GM11168 (cell line): ENCODE measurements around the gene HNRNPL.

Experiments used
- in situ Hi-C: fragments of 300-500 bp; cut with MboI; formaldehyde crosslinking; loops from one replicate; pipeline ENCODE4 v1.12.0; 2022; ENCODE audit warnings: low sequenced_read_pairs; ENCODE audit not compliant: unreplicated experiment

Gene HNRNPL

GRCh38 chr19:38848299-38849146 is 1.3 kb downstream of the HNRNPL start:
- in situ Hi-C loops, result no loop called here

DNA sequence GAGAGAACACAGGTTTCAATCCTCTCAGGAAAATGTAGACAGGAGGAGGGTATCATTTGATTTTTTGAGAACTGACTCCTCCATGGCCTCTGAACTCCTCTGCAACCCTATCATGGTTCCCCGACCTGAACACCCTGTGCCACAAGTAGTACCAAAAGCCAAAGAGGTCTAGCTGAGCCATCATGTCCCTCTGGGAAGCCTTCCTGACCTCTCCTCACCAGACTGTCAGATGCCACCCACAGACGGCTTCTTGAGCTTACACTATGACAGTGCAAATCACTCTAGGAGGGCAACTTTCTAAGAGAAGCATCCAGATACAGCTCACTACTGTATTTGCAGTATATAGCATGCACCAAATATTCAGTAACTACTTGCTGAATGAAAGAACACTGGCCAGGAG is 3.7 kb downstream of the HNRNPL start:
- in situ Hi-C loops, result no loop called here

- in situ Hi-C loops, result no loop called here
These were observed 4.3 kb downstream of the HNRNPL start for GRCh38 chr19:38845374-38846024.

DNA sequence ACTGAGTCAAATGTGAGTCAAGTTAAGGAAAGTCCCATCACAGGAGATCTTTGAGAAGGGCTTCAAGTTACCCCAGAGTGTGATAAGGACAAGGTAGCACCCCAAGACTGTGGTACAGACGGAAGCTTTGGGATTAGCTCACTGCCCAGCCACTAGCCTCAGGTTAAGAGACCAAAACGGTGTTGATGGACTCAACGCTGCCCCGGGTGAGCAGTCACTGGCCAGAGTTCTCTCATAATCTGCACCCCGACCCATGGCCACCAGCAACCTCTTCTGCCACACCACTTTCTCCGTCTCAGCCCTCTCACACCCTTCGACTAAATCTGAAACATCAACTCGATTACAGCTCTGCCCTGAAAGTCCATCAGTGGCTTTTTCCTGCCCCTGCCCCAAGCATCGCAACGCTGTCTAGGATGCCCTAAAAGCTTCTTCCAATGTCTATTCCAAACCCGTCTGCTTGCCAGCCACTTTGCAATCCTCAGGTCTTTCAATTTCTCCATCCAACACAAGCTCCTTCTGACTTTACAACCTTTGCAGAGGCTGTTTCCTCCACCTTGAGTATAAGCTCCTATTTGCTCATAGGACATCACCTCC is 5.6 kb downstream of the HNRNPL start:
- in situ Hi-C loops, result no loop called here

- in situ Hi-C loops, result no loop called here
These were observed 6.5 kb downstream of the HNRNPL start for GRCh38 chr19:38843175-38843758.

- in situ Hi-C loops, result no loop called here
These were observed 7.2 kb downstream of the HNRNPL start for GRCh38 chr19:38842439-38843174.

GRCh38 chr19:38841787-38842438 is 7.9 kb downstream of the HNRNPL start:
- in situ Hi-C loops, result no loop called here

DNA sequence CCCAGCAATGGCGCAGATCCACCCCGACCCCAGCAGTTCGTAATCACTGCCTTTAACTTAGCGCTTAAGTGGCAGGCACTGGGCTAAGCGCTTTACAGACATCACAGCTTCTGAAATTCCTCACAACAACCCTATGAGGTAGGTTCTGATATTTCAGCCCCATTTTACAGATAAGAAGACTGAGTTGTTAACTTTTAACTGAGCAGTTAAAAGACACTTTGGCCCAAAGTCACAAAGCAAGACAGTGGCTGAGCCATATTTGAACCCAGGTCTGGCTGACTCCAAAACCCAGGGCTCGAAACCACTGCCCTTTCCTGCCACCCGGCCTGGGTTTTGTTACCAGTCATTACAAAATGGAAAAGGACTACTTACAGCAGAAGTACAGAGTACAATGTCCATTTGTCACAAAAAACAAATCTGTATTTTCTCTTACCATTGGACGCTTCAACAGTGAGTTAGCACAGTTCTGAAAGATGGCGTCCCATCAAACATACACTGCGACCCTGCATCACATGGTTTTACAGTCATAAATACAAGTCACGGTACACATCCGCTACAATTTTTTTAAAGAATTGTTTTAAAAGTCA is 8.5 kb downstream of the HNRNPL start:
- in situ Hi-C loops, result no loop called here

DNA sequence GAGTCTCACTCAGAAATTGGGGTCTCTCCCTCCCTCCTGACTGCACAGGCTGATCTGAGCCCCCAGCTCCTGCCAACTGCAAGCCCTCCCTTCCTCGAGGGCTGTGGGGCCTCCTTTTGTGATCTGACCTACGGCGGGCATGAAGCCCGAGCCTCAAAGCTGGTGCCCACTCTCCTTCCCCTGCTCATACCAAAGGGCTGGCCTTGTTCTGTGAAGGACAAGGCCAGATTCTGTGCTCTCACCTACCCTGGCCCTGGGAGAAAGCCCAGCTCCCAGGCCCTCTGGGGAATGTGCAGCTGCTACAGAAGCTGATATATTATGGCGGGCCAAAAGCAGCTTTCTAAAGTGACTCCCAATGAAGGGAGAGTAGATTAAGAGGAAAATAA is 9.2 kb downstream of the HNRNPL start:
- in situ Hi-C loops, result no loop called here

DNA sequence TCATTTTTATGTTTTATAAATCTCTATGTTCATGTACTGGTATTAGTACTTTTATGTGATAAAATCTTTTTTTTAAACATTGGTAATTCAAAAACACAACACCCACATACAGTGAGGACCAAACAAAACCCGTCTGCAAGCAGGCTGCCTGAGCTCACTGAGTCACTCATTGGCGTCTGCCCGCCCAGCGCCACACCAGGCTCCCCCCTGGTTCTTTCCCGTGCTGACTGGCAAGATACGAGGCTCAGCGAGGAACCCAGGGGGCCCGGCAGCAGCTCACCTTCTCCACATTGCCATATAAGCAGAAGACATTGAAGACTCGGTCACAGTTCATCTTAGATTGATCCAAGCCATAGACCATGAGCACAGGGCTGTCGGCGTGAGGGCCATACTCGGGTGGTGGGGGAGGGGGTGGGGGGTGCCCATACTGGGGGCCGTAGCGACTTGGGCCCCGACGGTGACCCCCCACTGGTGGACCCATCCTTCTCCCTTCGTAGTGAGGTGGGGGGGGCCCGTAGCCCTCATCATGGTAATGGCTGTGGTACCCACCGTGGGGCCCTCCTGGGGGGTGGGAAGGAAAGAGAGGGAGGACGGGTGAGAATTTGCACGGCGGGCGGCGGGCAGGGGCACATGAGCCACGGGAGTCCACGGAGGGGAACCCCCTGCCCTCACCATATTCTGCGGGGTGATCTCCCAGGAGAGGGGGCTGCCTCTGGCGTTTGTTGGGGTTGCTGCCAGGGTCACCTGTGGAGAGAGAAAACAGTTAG is 9.8 kb downstream of the HNRNPL start:
- in situ Hi-C loops, result no loop called here

GRCh38 chr19:38838986-38839761 is 10.6 kb downstream of the HNRNPL start:
- in situ Hi-C loops, result no loop called here

- in situ Hi-C loops, result no loop called here
These were observed 11.4 kb downstream of the HNRNPL start for GRCh38 chr19:38838208-38838985.

GRCh38 chr19:38837656-38838121 is 12.1 kb downstream of the HNRNPL start:
- in situ Hi-C loops, result no loop called here

- in situ Hi-C loops, result no loop called here
These were observed 12.7 kb downstream of the HNRNPL start for GRCh38 chr19:38836983-38837626.

GRCh38 chr19:38836159-38836982 is 13.4 kb downstream of the HNRNPL start:
- in situ Hi-C loops, result no loop called here

- in situ Hi-C loops, result no loop called here
These were observed 15.2 kb downstream of the HNRNPL start for GRCh38 chr19:38834590-38834989.
